BJ (cell line): ENCODE results near the gene GPR78. TPM values are rescaled to one million over a fixed set of nuclear protein-coding genes. Genes with fewer than 3 reads are reported as not detected.

Source experiments
- CTCF ChIA-PET: fragments of 350-600 bp; formaldehyde crosslinking; extraction: SDS; loops from one replicate; lab custom pipeline; 2021; ENCODE audit warnings: antibody characterized with exemption, inconsistent platforms; lab: Yijun Ruan, JAX
- POLR2A ChIA-PET: fragments of 300-600 bp; sonication (Branson Sonifier 250); formaldehyde crosslinking; extraction: SDS; loops from one replicate; lab custom pipeline; 2021; ENCODE audit warnings: antibody characterized with exemption; lab: Charles Lee
- DNase-seq: peaks from one replicate; pipeline ENCODE4 v3.0.0-alpha.2; 2011; ENCODE audit warnings: low read depth
- H3K27me3 ChIP-seq: 2 replicates; pipeline ENCODE4 v1.6.0; 2011; ENCODE audit warnings: low read length; ENCODE audit not compliant: control insufficient read depth, insufficient read depth
- H3K36me3 ChIP-seq: 2 replicates; pipeline ENCODE4 v1.5.1; 2011; ENCODE audit warnings: low read length; ENCODE audit not compliant: control insufficient read depth, insufficient read depth
- H3K4me3 ChIP-seq: 2 replicates; pipeline ENCODE4 v1.5.1; 2011; ENCODE audit warnings: low read depth, mild to moderate bottlenecking, control low read depth, low read length
- polyA plus RNA-seq: library from polyadenylated mRNA; depleted of rRNA; stranded (reverse); fragments of >200 nt; gene quantifications from 2 replicates; pipeline ENCODE4 v1.2.3, GENCODE V29; 2011
- TF ChIP-seq, protein P1 (sequence below): IDR thresholded peaks from 2 replicates; pipeline ENCODE4 v1.5.1; 2011; ENCODE audit warnings: low read depth, mild to moderate bottlenecking, control low read depth, inconsistent platforms, low read length, moderate library complexity; ENCODE audit not compliant: insufficient read depth

GPR78 gene
- polyA plus RNA-seq, 1 experiment, result 0.82 TPM

DNA sequence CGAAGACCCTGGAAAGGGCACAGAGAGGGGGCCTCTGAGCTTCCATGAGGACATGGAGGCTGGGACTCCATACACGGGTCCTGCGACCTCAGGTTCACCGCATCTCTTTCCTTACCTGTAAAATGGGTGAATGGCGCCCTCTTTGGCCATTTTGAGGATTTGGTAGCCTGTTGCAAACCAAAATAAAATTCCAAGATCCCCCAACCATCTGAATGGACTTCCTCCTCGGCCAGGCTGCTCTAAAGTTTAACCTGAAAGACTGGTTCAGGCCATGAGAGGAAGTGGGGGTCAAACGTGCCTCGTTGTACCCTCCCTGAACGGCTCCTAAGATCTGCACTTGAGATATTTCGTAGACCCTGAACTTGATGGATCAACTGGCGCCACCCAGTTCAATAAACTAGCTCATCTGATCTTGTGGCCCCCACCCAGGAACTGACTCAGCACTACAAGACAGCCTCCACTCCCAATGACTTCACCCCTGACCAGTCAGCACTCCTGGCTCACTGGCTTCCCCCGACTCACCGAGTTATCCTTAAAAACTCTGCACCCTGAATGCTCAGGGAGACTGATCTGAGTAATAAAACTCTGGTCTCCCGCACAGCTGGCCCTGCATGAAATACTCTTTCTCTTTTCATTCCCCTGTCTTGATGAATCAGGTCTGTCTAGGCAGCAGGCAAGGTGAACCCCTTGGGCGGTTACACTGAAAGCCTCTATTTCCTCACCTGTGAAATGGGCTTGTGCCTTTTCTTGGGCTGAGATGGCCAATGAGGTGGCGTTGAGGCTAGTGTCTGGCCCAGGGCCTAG, 32.9 kb upstream of the GPR78 start:
- DNase-seq, result no peak
- Histone ChIP-seq H3K4me3 (no peak overlapping the region), H3K36me3 (no peaks in the 10 kb centered on the region), H3K27me3 (peaks cover 2% of the 10 kb centered on the region; the same call in 1 of the 2 replicates)
- CTCF ChIA-PET, result interaction anchor here (1.5 kb wide), 1 partner anchor 75 kb away, joined by 7 read pairs; no protein-coding TSS in a partner anchor
- TF ChIP-seq, protein P1, sequence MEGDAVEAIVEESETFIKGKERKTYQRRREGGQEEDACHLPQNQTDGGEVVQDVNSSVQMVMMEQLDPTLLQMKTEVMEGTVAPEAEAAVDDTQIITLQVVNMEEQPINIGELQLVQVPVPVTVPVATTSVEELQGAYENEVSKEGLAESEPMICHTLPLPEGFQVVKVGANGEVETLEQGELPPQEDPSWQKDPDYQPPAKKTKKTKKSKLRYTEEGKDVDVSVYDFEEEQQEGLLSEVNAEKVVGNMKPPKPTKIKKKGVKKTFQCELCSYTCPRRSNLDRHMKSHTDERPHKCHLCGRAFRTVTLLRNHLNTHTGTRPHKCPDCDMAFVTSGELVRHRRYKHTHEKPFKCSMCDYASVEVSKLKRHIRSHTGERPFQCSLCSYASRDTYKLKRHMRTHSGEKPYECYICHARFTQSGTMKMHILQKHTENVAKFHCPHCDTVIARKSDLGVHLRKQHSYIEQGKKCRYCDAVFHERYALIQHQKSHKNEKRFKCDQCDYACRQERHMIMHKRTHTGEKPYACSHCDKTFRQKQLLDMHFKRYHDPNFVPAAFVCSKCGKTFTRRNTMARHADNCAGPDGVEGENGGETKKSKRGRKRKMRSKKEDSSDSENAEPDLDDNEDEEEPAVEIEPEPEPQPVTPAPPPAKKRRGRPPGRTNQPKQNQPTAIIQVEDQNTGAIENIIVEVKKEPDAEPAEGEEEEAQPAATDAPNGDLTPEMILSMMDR, result peak; percentile 24; the same call in 1 of the 2 replicates
- POLR2A ChIA-PET, result no interaction called here

DNA sequence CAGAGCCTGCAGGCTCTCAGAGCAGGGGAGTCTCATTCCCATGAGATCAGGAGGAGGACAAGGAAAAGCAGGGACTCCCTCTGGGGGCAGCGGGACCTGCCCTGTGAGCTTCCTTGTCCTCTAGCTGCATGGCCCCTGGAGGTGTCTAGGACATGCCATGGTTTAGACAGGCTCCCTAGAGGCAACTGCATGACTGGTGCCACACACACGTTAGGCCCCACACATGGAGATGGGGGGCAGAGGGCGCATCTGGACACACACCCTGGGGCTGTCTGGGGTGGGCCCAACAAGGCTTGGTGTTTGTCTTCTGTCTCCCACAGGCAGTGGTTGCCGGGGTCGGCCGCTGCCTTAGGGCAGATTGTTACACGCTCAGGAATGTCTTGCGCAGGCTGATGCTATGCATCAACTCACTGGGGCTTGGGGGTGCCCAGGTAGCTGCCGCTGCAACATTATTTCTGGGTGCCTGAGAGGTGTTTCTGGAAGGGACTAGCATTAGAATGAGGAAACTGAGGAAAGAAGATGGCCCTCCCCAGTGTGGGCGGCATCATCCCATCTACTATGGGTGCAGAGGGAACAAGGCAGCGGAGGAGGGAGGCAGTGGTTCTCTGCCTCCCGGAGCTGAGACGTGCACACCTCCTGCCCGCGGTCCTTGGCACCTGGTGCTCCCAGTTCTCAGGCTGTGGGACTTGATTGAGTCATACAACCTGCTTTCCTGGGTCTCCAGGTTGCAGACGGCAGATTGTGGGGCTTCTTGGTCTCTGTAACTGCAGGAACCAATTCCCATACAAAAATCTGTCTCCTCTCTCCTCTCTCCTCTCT, 32.1 kb upstream of the GPR78 start:
- no peak overlapping the region for H3K4me3 ChIP-seq
- DNase-seq, result no peak
- ChIA-PET POLR2A (no interaction called here), CTCF (interaction anchor here (1.1 to 1.5 kb wide), 2 partner anchors 38 to 76 kb away, joined by 4 to 7 read pairs; no protein-coding TSS in a partner anchor)
- TF ChIP-seq, protein P1, result no peak
- H3K36me3 ChIP-seq, result no peaks in the 10 kb centered on the region
- H3K27me3 ChIP-seq, result peaks cover 2% of the 10 kb centered on the region; the same call in 1 of the 2 replicates

DNA sequence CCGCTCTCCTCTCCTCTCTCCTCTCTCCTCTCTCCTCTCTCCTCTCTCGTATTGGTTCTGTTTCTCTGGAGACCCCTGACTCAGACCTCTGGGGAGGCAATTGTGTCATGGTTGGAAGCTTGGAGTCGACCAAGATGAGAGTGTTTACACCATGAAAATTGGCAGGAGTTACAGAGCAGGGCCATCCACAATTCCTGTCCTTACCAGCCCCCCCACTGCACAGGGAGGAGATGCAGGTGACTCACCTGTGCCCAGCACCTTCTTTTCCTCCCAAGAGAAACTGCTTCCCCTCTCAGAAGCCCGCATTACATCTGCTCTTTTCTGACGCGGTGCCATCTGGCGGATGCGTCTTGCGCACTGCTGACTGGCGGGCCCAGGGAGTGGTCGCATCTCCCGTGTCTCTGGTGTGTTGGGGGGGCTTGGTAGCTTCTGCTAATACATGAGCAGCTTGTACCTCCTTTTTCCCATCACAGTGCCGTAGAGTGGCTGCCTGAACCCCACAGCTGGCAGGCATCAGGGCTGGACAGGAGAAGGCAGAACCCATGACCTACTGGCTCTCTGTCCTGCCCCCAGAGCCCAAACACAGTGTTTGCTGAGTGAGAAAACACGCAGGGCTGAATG, 31.4 kb upstream of the GPR78 start:
- no peak for DNase-seq
- TF ChIP-seq, protein P1, result no peak
- Histone ChIP-seq H3K4me3 (no peak overlapping the region), H3K27me3 (peaks cover 2% of the 10 kb centered on the region; the same call in 1 of the 2 replicates), H3K36me3 (no peaks in the 10 kb centered on the region)
- ChIA-PET CTCF (interaction anchor here (1.1 kb wide), 2 partner anchors 12 to 38 kb away, joined by 3 to 4 read pairs; no protein-coding TSS in a partner anchor), POLR2A (no interaction called here)

DNA sequence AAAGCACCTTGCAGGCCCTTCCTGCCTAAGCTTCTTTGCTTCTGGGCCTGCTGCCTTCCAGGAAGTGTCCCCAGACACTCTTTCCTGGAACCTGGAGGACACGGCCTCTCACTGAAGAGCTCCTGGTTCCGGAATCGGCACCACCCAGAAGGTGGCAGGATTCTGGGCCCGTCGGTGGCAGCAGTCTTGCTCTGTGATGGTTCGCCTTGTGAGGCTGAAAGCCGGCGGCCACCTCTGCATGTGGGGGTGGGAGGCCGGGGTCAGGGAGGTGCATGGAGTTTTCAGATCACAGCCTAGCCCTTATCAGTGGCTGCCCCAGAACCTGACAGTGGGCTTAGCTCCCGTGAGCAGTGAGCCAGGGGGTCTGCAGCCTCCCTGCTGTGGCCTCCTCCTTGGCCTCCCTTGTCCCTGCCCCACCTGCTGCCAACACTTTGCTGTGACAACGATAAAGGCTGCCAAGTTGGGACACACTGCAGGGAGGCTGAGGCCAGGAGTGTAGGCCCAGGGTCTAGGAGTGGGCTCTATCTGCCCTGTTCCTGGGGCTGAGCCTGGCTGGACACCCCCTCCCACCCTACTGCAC, 30.8 kb upstream of the GPR78 start:
- POLR2A ChIA-PET, result no interaction called here
- TF ChIP-seq, protein P1, result no peak
- CTCF ChIA-PET, result interaction anchor here (1.1 to 1.4 kb wide), 3 partner anchors 11 to 37 kb away, joined by 3 to 4 read pairs (median 3); no protein-coding TSS in a partner anchor
- no peak for DNase-seq
- H3K4me3 ChIP-seq, result no peak overlapping the region
- peaks cover 2% of the 10 kb centered on the region; the same call in 1 of the 2 replicates for H3K27me3 ChIP-seq
- H3K36me3 ChIP-seq, result no peaks in the 10 kb centered on the region
